ENCODE measurements around the gene DMKN. TPM values are rescaled to one million over a fixed set of nuclear protein-coding genes. Genes with fewer than 3 reads are reported as not detected.

DMKN gene
- total RNA-seq, 1 experiment from 2014 or later = 5.6 TPM

GRCh38 chr19:35551091-35551810, 37.8 kb upstream of the DMKN start:
- in situ Hi-C loops (cut with HindIII; ENCODE audit: low pct_unique_long_range_greater_than_20kb, low sequenced_read_pairs) (no loop called here), intact Hi-C loops (cut with micrococcal nuclease; ENCODE audit: unreplicated experiment) (loop anchor here (10.0 kb wide), 1 partner anchor 164 kb away; the partner anchor contains the start of gene KMT2B)
- BruUV-seq (replicated peaks) = no TSS peak

GRCh38 chr19:35549879-35550523, 36.6 kb upstream of the DMKN start:
- DNase-seq (ENCODE audit: low read depth, low spot score) = no peak
- Histone ChIP-seq H3K36me3 (ENCODE audit: control insufficient read depth, insufficient read depth, low read length) (peaks cover 2% of the 10 kb centered on the region; the same call in 1 of the 2 replicates), H3K27me3 (ENCODE audit: control insufficient read depth, insufficient read depth, low read length) (no peaks in the 10 kb centered on the region), H3K4me1 (ENCODE audit: control insufficient read depth, insufficient read depth, low read length) (peaks cover 6% of the 10 kb centered on the region), H3K9me3 (ENCODE audit: control insufficient read depth, insufficient read depth, low read depth, low read length) (no peaks in the 10 kb centered on the region), H3K27ac (ENCODE audit: low read length) (no peak overlapping the region), H3K4me3 (ENCODE audit: low read depth in 2 of 2, low read length in 2 of 2) (no peak overlapping the region)
- ChIA-PET POLR2A (no interaction called here), CTCF (no interaction called here)
- in situ Hi-C loops (cut with HindIII; ENCODE audit: low pct_unique_long_range_greater_than_20kb, low sequenced_read_pairs) = no loop called here
- ATAC-seq = no peak
- intact Hi-C loops (cut with micrococcal nuclease; ENCODE audit: unreplicated experiment) = loop anchor here (10.0 kb wide), 1 partner anchor 165 kb away; the partner anchor contains the start of gene KMT2B
- no TSS peak for BruUV-seq (replicated peaks)
- TF ChIP-seq REST (IDR thresholded peaks at IDR 0.05; ENCODE audit: insufficient read depth in 1 of 2, low read depth in 2 of 2, low read length in 1 of 2) = no peak
- TF ChIP-seq CTCF (IDR thresholded peaks at IDR 0.05) = no peak
- no peak for TF ChIP-seq TCF7L2 (IDR thresholded peaks at IDR 0.05; ENCODE audit: low read depth, low read length)
- no peak for TF ChIP-seq SIN3A (IDR thresholded peaks at IDR 0.05; ENCODE audit: borderline replicate concordance, insufficient read depth, low read depth, low read length)
- TF ChIP-seq POLR2AphosphoS5 (IDR thresholded peaks at IDR 0.05; ENCODE audit: low read depth, low read length) = no peak

More at GRCh38 chr19:35551091-35551810, 37.8 kb upstream of the DMKN start:
- ChIA-PET CTCF (interaction anchor here (0.9 kb wide), 1 partner anchor 198 kb away, joined by 3 read pairs; no protein-coding TSS in a partner anchor), POLR2A (no interaction called here)
- no peak overlapping the region for H3K4me3 ChIP-seq (ENCODE audit: low read depth in 2 of 2, low read length in 2 of 2)
- H3K9me3 ChIP-seq (ENCODE audit: control insufficient read depth, insufficient read depth, low read depth, low read length) = no peaks in the 10 kb centered on the region
- ATAC-seq (no peak), DNase-seq (ENCODE audit: low read depth, low spot score) (no peak)
- no peaks in the 10 kb centered on the region; the same call in 1 of the 2 replicates for H3K36me3 ChIP-seq (ENCODE audit: control insufficient read depth, insufficient read depth, low read length)
- H3K4me1 ChIP-seq (ENCODE audit: control insufficient read depth, insufficient read depth, low read length) = peaks cover 5% of the 10 kb centered on the region
- H3K27ac ChIP-seq (ENCODE audit: low read length) = no peak overlapping the region
- no peaks in the 10 kb centered on the region for H3K27me3 ChIP-seq (ENCODE audit: control insufficient read depth, insufficient read depth, low read length)
- TF ChIP-seq TCF7L2 (IDR thresholded peaks at IDR 0.05; ENCODE audit: low read depth, low read length) (no peak), SIN3A (IDR thresholded peaks at IDR 0.05; ENCODE audit: borderline replicate concordance, insufficient read depth, low read depth, low read length) (no peak), REST (IDR thresholded peaks at IDR 0.05; ENCODE audit: insufficient read depth in 1 of 2, low read depth in 2 of 2, low read length in 1 of 2) (no peak)

All from Panc1 (cell line).